Smooth muscle cell (in vitro differentiated cells): ENCODE data around the gene LRRC25. TPM values are rescaled to one million over a fixed set of nuclear protein-coding genes. Genes with fewer than 3 reads are reported as not detected.

Experiments
- DNase-seq: peaks from one replicate; lab custom pipeline; 2025; ENCODE audit not compliant: unreplicated experiment; lab: John Stamatoyannopoulos, UW
- H2AFZ ChIP-seq: fragments of 200-600 bp; sonication (generic); 2 replicates; pipeline ENCODE4 v1.6.0; 2016; ENCODE audit warnings: antibody characterized with exemption, low read depth, mild to moderate bottlenecking
- H3F3A ChIP-seq: fragments of 200-600 bp; sonication (generic); 2 replicates; pipeline ENCODE4 v1.6.0; 2017; ENCODE audit warnings: antibody characterized with exemption, low read depth
- H3K27ac ChIP-seq: fragments of 200-600 bp; sonication (generic); 2 replicates; pipeline ENCODE4 v1.5.1; 2016; ENCODE audit warnings: low read depth, mild to moderate bottlenecking
- H3K27me3 ChIP-seq: fragments of 200-600 bp; sonication (generic); 2 replicates; pipeline ENCODE4 v1.6.1; 2016; ENCODE audit warnings: low read depth, mild to moderate bottlenecking
- H3K36me3 ChIP-seq: fragments of 200-600 bp; sonication (generic); 2 replicates; pipeline ENCODE4 v1.5.1; 2016; ENCODE audit warnings: low read depth
- H3K4me1 ChIP-seq: fragments of 200-600 bp; sonication (generic); 2 replicates; pipeline ENCODE4 v1.5.1; 2016; ENCODE audit warnings: low read depth
- H3K4me2 ChIP-seq: fragments of 200-600 bp; sonication (generic); 2 replicates; pipeline ENCODE4 v1.6.0; 2016; ENCODE audit warnings: mild to moderate bottlenecking
- H3K4me3 ChIP-seq: fragments of 200-600 bp; sonication (generic); 2 replicates; pipeline ENCODE4 v1.5.1; 2016; ENCODE audit warnings: mild to moderate bottlenecking
- H3K79me2 ChIP-seq: fragments of 200-600 bp; sonication (generic); 2 replicates; pipeline ENCODE4 v1.6.0; 2016; ENCODE audit warnings: low read depth, mild to moderate bottlenecking
- H3K9ac ChIP-seq: fragments of 200-600 bp; sonication (generic); 2 replicates; pipeline ENCODE4 v1.6.0; 2016; ENCODE audit warnings: low read depth
- H3K9me3 ChIP-seq: fragments of 200-600 bp; sonication (generic); replicated peaks from 2 replicates; pipeline ENCODE4 v1.5.1; 2016; ENCODE audit warnings: low read depth
- H4K20me1 ChIP-seq: fragments of 200-600 bp; sonication (generic); 2 replicates; pipeline ENCODE4 v1.6.0; 2016; ENCODE audit warnings: low read depth
- CTCF ChIP-seq: fragments of 200-600 bp; sonication (generic); IDR thresholded peaks from 2 replicates; pipeline ENCODE4 v1.5.1; 2017; ENCODE audit warnings: borderline replicate concordance, mild to moderate bottlenecking, antibody characterized with exemption; ENCODE audit not compliant: insufficient read depth, poor library complexity, severe bottlenecking
- WGBS: methylation state at CpG from one replicate; pipeline ENCODE4 v1.1.7; 2016; ENCODE audit warnings: low lambda C conversion rate; 5-methylcytosine and 5-hydroxymethylcytosine counted together
- polyA plus RNA-seq: library from polyadenylated mRNA; unstranded; fragments of >200 nt; fragmentation: Nextera tagmentation; extraction: Ambion mirVana; gene quantifications from 2 replicates; pipeline ENCODE4 v1.2.1, GENCODE V29; 2016
- total RNA-seq: library from RNA; depleted of rRNA; stranded (reverse); fragments of >200 nt; gene quantifications from 2 replicates; pipeline ENCODE4 v1.2.3, GENCODE V29; 2014

LRRC25 gene
- total and polyA plus RNA-seq, 2 experiments from 2014 or later: 0.34 TPM; not detected in 1

- no peak overlapping the region for H3K9ac ChIP-seq
- H3K79me2 ChIP-seq: peaks cover 28% of the 10 kb centered on the region
- H4K20me1 ChIP-seq: peaks cover 52% of the 10 kb centered on the region
- no peaks in the 10 kb centered on the region for H3F3A ChIP-seq
- H3K4me1 ChIP-seq: peaks cover 29% of the 10 kb centered on the region
- H3K27me3 ChIP-seq: no peaks in the 10 kb centered on the region
- no peak overlapping the region for H3K4me2 ChIP-seq
- DNase-seq: no peak
- TF ChIP-seq CTCF: no peak
- H3K36me3 ChIP-seq: no peaks in the 10 kb centered on the region
- H3K27ac ChIP-seq: no peak overlapping the region
- no peak overlapping the region for H3K4me3 ChIP-seq
- 94% methylated on average over 16 of the region's 16 CpGs for WGBS
- no peak overlapping the region for H2AFZ ChIP-seq
- H3K9me3 ChIP-seq: no peaks in the 10 kb centered on the region
Observed at GRCh38 chr19:18427080-18427742, 29.8 kb upstream of the LRRC25 start.

- Histone ChIP-seq H3K36me3 (no peaks in the 10 kb centered on the region), H3K27me3 (no peaks in the 10 kb centered on the region), H3K79me2 (peaks cover 36% of the 10 kb centered on the region), H2AFZ (no peak overlapping the region), H3K4me2 (peak overlapping the region; percentile 47), H4K20me1 (peaks cover 60% of the 10 kb centered on the region), H3K4me3 (no peak overlapping the region), H3F3A (no peaks in the 10 kb centered on the region), H3K27ac (peak overlapping the region; percentile 47), H3K4me1 (peaks cover 29% of the 10 kb centered on the region), H3K9me3 (no peaks in the 10 kb centered on the region), H3K9ac (no peak overlapping the region)
- no peak for DNase-seq
- no peak for TF ChIP-seq CTCF
- WGBS: 95% methylated on average over 8 of the region's 8 CpGs
Observed at GRCh38 chr19:18426416-18426767, 29.0 kb upstream of the LRRC25 start.

GRCh38 chr19:18425515-18426415, 28.3 kb upstream of the LRRC25 start:
- Histone ChIP-seq H3K4me3 (no peak overlapping the region), H3K4me2 (peak overlapping the region; percentile 47), H3K36me3 (no peaks in the 10 kb centered on the region), H3K27ac (peak overlapping the region; percentile 47), H3K27me3 (no peaks in the 10 kb centered on the region), H2AFZ (no peak overlapping the region), H3K9me3 (no peaks in the 10 kb centered on the region), H4K20me1 (peaks cover 67% of the 10 kb centered on the region), H3K9ac (no peak overlapping the region), H3K79me2 (peaks cover 37% of the 10 kb centered on the region), H3K4me1 (peaks cover 29% of the 10 kb centered on the region), H3F3A (no peaks in the 10 kb centered on the region)
- DNase-seq: peak; percentile 22
- WGBS: 65% methylated on average over 18 of the region's 18 CpGs
- no peak for TF ChIP-seq CTCF
